NCI-H2029 treated with DMSO at 0.1 percent for 48 hours (cell line): ENCODE results near the gene PAM.

Source experiments
- DNase-seq: peaks from one replicate; lab custom pipeline; 2025; lab: John Stamatoyannopoulos, UW

The PAM gene

DNA sequence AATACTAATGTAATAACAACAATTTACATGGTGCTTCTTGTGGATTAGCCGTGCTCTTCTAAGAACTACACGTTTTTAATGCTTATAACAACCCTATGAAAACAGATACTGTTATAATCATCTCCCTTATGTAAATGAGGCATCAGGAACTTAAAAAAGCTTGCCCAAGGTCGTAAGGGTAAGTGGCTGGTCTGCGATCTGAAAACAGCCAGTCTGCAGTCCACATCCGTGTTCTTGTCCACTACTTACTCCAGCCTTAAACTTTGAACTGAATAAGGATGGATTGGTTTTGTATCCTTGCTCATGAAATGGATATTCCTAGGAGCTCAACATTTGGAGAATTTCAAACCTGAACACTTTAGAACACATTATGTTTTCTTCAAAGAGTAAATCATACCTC lies 26.7 kb downstream of the PAM start:
- DNase-seq = no peak

DNA sequence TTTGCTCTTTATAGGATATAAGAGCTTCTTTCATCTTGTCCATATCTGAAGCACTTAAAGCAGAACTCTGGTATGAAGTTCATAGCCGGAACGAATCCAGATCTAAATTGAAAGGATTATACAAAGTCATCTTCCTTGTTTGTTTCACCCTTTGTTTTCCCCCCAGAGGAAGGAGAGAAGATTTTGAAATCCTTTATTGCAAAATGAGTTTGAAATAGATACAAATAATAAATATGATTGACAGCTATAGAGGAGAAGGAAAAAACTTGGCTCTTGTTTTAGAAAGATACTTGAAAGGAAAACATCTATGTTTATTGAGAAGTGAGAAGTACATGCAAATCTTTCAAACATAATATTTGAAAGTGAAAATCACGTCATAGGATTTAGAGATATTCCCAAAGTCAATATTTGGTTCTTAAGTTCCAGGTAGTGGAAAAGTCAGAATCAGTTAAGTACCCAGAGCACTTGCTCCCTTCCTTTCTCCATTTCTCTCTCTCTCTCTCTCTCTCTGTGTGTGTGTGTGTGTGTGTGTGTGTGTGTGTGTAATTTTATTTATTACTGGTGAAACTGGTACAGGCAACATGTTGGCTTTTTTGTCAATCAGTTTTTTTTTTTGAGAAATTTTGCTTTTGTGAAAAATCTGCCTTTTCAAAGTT lies 27.2 kb downstream of the PAM start:
- DNase-seq = no peak

- no peak for DNase-seq
These were observed 32.0 kb downstream of the PAM start for GRCh38 chr5:102787134-102787533.

GRCh38 chr5:102788788-102789187 lies 33.7 kb downstream of the PAM start:
- DNase-seq = no peak

GRCh38 chr5:102789469-102789868 lies 34.4 kb downstream of the PAM start:
- DNase-seq = no peak

DNA sequence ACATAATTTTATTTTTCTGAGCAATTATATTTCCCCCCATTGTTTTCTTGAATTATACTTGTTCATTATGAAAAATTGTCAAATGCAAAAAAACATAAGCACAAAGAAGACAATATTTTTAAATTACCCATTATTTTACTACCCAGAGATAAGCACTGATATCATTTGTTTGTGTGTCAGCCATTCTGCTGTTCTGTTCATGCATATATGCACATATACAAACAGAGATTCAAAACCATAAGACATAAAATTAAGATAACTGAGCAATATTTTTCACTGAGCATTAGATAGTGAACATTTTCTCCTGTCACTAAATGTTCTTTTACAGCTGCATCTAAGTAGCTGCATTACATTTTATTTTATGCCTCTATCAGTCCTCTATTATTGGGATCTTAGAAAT lies 35.6 kb downstream of the PAM start:
- no peak for DNase-seq

DNA sequence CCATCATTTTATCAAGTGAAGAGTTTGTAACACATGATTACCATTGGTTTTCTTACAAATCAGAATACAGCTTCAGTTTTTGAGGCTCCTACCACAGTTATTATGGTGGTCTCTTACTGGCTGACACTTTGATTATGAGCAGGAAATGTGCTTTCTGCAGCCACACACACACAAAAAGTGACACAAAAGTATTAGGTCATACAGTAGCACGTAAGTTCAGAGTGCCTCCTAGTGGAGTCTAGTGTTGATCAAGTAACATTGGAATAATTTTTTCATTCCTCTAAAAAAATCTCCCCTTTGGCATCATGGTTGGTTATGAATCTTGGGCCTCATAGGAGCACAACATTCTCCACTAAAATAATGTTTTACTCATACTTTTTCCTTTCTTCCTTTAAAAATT lies 37.6 kb downstream of the PAM start:
- DNase-seq = peak; percentile 33

GRCh38 chr5:102794047-102794446 lies 38.9 kb downstream of the PAM start:
- peak; percentile 39 for DNase-seq

DNA sequence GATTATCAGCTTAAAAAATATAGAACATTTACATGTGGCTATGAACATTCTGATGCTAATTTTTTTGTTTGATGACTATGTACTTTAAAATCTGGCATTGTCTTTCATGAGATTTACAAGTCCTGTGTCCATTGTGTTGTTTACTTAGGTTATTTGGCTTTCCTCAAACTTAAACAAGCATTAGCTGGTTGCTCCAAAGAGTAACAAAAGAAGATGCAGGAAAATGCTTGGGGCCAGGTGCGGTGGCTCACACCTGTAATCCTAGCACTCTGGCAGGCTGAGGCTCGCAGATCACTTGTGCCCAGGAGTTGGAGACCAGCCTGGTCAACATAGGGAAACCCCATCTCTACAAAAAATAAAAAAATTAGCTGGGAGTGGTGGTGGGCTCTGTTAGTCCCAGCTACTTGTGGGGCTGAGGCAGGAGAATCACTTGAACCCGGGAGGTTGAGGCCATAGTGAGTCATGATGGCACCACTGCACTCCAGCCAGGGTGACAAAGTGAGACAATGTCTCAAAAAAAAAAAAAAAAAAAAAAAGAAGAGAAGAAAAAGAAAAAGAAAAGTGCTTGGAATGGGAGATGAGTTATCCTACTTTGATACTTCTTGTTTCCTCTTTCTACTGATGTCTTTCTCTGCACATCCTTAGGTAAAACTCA lies 39.7 kb downstream of the PAM start:
- DNase-seq = peak; percentile 82

DNA sequence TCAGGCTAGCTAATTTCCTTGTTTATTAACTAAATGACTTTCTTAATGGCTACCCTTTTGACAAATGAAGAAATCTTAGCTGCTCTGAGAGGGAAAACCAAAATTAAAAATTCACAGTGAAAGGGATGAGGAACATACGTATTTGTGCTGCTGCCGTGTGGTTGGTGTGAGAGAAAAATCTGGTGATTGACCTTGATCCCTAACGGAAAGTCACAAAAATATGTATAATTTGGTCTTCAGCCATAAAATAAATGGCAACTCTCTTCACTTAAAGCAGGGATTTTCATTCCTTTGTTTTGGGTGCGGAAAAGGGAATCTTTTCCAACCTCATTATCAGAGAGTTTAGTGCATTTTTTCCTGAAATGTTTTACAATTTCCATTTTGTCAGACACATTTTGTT lies 40.4 kb downstream of the PAM start:
- no peak for DNase-seq

- DNase-seq = peak; percentile 93
These were observed 40.9 kb downstream of the PAM start for GRCh38 chr5:102796009-102796408.

- DNase-seq = peak; percentile 68
These were observed 41.4 kb downstream of the PAM start for GRCh38 chr5:102796498-102796897.

DNA sequence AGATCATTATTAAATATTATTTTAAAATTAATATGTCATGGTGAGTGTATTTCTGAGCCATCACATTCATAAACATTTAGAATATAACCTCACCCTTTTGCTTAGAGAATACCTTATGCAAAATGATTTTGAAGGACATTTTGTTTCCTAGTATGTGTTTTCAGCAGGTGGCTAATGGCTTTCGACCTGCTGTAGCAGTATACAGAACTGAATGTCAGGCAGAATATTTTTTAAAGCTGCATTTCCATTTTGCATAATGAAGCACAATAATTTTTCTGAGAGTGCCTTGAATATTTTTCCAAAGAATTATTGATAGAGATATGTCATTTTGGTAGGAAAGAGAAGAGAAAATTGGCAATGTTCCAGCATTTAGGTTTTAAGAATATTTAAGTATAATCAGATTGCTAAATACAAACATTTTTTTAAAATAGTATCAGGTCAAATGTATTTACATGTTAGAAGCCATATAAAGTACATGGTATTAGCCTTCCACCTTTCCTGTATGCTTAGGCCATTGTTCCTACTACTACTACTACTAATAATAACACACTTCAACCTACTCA lies 42.3 kb downstream of the PAM start:
- DNase-seq = peak; percentile 50

- DNase-seq = no peak
These were observed 43.1 kb downstream of the PAM start for GRCh38 chr5:102798104-102798785.

- DNase-seq = peak; percentile 56
These were observed 43.9 kb downstream of the PAM start for GRCh38 chr5:102799017-102799416.

DNA sequence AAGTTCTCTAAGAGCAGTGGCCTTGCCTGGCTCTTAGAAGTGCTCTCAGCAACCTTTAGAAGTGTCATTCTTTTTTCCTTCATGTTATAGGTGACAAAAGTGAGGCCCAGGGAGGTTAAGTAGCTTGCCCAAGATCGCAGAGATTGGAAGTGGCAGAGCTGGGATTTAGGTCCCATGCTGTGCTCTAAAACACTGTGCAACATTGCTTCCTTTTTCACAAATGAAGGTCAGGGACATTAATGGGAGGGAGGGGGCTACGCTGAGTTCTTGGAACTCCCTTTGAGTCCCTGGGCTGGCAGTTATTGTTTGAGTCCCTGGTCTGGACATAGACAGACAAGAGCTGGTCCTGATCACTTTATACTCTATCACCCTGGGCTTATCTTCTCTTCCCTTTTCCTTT lies 45.3 kb downstream of the PAM start:
- DNase-seq = no peak

- no peak for DNase-seq
These were observed 46.3 kb downstream of the PAM start for GRCh38 chr5:102801371-102801770.

DNA sequence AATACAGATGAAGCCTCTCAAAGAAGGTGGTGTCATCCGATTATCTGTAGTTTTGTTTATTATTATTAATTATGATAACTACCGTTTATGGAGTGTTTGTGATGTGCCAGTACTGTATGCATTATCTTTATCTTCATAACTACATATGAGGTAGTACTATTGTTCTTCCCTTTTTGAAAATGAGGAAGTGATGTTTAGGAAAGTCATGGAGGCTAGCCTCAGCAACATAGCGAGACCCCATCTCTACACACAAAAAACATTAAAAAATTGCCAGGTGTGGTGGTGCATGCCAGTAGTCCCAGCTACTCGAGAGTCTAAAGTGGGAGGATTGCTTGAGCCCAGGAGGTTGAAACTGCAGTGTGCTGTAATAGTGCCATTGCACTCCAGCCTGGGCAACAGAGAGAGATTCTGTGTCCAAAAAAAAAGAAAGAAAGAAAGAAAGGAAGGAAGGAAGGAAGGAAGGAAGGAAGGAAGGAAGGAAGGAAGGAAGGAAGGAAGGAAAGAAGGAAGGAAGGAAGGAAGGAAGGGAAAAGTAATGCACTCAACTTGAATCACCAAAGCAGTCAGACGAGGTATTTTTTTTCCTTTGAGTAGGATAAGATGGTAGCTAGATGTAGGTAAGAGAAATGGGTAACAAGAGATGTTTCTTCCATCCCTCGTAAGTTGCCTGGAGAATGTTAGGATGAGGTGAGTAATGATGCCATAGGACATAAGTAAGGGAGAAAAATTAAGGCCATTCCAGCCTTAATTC lies 47.8 kb downstream of the PAM start:
- DNase-seq = no peak

- peak; percentile 90 for DNase-seq
These were observed 52.9 kb downstream of the PAM start for GRCh38 chr5:102807878-102808502.

DNA sequence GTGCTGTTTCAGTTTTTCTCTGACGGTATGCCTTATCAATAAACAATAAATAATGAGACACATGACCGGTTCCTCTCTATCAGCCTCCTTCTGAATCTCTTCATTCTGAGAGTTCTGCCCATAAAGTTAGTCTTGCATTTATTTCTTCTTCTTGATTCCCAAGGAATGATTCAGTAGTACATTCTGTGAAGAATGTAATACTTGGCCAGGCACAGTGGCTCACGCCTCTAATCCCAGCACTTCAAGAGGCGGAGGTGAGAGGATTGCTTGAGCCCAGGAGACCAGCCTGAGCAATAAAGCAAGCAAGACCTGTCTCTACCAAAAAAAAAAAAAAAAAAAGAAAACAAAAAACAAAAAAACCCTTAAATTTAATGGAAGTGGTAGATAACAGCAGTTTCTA lies 53.9 kb downstream of the PAM start:
- no peak for DNase-seq

DNA sequence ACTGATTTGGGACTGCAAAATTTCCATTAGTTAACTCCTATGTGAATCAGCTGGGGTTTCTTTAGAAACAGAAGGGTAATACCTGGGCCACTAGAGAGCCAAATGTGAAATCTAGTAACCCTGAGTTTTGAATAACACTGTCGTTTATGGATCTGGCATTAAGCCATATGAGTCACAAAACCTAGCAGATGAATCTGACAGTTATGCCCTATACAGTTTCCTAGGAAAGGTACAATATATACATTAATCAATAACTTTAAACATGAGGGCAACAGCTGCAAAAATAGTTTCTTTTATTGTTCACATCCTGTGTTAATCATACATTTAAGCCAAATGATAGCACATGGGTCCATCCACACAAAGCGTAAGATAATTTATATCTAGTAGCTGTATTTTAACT lies 56.9 kb downstream of the PAM start:
- DNase-seq = peak; percentile 67

DNA sequence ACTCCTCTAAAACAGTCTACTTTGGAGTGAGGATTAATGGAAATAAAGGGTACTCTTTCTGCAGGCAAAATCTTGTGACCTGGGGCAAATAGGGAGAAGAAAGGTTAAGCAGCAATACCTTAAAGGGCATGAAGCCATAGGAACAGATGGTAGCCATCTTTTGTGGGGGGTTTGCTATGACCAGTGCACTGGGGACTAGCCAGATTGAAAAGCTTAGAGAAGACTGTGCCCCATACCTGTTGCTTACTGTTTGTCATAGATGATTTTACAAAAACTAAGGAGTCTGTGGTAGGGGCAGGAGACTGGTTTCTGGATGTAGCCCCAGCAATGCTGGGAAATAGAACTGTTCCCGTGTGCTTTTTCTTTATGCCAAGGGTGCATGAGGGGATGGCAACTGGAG lies 58.6 kb downstream of the PAM start:
- DNase-seq = no peak
